Hematopoietic multipotent progenitor cell treated with erythropoietin and hydrocortisone succinate and interleukin-3 and kit ligand, for 15 days (in vitro differentiated cells): ENCODE measurements around the gene SRGAP2.
A peak's percentile ranks its signal among the peaks of the same experiment; 100 is the strongest.
"Not testable (repeated sequence)": the region's sequence is repeated elsewhere in the genome, so short reads cannot be mapped to it uniquely, and the experiment has no call there.

Experiments used
- DNase-seq: peaks from one replicate; pipeline ENCODE4 v3.0.0-alpha.2; 2015; ENCODE audit warnings: low spot score

The SRGAP2 gene

GRCh38 chr1:206203364-206204158, at the start of gene SRGAP2:
TSS of gene SRGAP2 (plus strand) at chr1:206203541. CDS start at chr1:206205971, 2,430 bp downstream.
- DNase-seq = peak; percentile 62

- DNase-seq = not testable (repeated sequence)
Measured at GRCh38 chr1:206167350-206168029, 35.9 kb upstream of the SRGAP2 start.

GRCh38 chr1:206169794-206170193, 33.5 kb upstream of the SRGAP2 start:
- DNase-seq = not testable (repeated sequence)

- not testable (repeated sequence) for DNase-seq
Measured at GRCh38 chr1:206173110-206173719, 30.1 kb upstream of the SRGAP2 start.

- DNase-seq = peak; percentile 1
Measured at GRCh38 chr1:206174182-206174868, 29.0 kb upstream of the SRGAP2 start.

GRCh38 chr1:206175459-206176113, 27.8 kb upstream of the SRGAP2 start:
- peak; percentile 4 for DNase-seq

GRCh38 chr1:206176114-206176502, 27.2 kb upstream of the SRGAP2 start:
- DNase-seq = not testable (repeated sequence)

GRCh38 chr1:206178061-206178989, 25.0 kb upstream of the SRGAP2 start:
- DNase-seq = peak; percentile 2

- DNase-seq = not testable (repeated sequence)
Measured at GRCh38 chr1:206179666-206180065, 23.7 kb upstream of the SRGAP2 start.

GRCh38 chr1:206182368-206183317, 20.7 kb upstream of the SRGAP2 start:
- peak; percentile 1 for DNase-seq

- not testable (repeated sequence) for DNase-seq
Measured at GRCh38 chr1:206183788-206184187, 19.6 kb upstream of the SRGAP2 start.

- not testable (repeated sequence) for DNase-seq
Measured at GRCh38 chr1:206185778-206186177, 17.6 kb upstream of the SRGAP2 start.

GRCh38 chr1:206186826-206187225, 16.5 kb upstream of the SRGAP2 start:
- DNase-seq = not testable (repeated sequence)

- DNase-seq = not testable (repeated sequence)
Measured at GRCh38 chr1:206195182-206195581, 8.2 kb upstream of the SRGAP2 start.

GRCh38 chr1:206196748-206197424, 6.5 kb upstream of the SRGAP2 start:
- DNase-seq = not testable (repeated sequence)

- DNase-seq = peak; percentile 99
Measured at GRCh38 chr1:206202789-206203363, 465 bp upstream of the SRGAP2 start, which contains the start of gene FAM72A. TSS of gene FAM72A (minus strand) at chr1:206202839. CDS start at chr1:206202025, 814 bp downstream.

GRCh38 chr1:206204159-206204511, 794 bp downstream of the SRGAP2 start:
- DNase-seq = not testable (repeated sequence)

- peak; percentile 1 for DNase-seq
Measured at GRCh38 chr1:206204871-206205270, 1.5 kb downstream of the SRGAP2 start.
